GM18519 (cell line): ENCODE data around the gene CNPY1.
"Not testable (repeated sequence)": the region's sequence is repeated elsewhere in the genome, so short reads cannot be mapped to it uniquely, and the experiment has no call there.

Source experiments
- ATAC-seq: cut with Tn5 transposase; IDR thresholded peaks from one replicate; pipeline ENCODE4 v1.9.1; 2021; ENCODE audit warnings: mild to moderate bottlenecking, moderate library complexity; ENCODE audit not compliant: unreplicated experiment, low FRiP score

CNPY1 gene

GRCh38 chr7:155579565-155579964, 33.2 kb upstream of the CNPY1 start:
- no peak for ATAC-seq

DNA sequence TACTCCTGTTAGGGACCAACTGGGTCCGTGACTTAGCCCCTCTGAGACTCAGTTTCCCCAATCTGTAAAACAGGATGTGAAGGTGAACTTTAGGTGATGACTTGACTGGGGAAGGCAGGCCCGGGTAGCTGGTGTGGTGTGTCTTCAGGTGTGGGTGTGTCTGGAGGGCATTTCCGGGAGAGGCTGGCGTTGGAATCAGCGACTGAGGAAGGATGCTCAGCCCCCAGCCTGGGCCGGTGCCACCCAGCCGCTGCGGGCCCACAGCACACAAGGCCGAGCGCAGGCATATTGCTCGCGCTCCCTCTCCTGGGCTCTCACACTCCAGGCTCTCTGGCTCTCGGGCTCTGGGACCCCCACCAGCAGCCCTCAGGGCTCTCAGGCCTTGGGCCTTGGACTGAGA, 31.7 kb upstream of the CNPY1 start:
- no peak for ATAC-seq

- ATAC-seq, result no peak
Measured at GRCh38 chr7:155577509-155577905, 31.1 kb upstream of the CNPY1 start.

DNA sequence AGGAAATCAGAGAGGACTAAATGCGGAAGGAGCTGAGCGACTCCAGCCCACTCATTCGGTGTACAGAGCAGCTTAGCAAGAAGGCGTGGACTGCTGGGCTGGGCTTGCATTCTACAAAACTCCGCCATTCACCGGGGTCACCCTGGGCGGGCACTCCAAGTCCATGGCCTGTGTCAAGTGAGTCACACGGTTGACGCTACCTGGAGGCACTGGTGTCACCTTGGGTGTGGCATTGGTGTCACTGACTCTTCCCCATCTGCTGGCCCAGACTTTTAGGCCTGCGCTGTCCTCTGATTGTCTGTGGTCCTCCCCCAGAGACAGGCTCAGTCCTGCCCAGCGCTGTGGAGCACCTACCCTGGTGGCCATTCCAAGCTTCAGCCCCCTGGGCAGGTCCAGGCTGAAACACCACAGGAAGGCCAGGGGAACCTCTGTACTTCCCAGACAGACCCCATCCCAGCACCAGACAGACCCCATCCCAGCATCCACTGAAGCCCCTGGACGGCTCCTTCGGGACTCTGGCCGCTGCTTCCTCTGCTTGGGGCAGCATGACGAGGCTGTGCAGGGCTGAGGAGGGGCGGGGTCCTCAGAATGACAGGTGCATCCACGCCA, 30.6 kb upstream of the CNPY1 start:
- ATAC-seq, result no peak

- no peak for ATAC-seq
Measured at GRCh38 chr7:155576416-155576815, 30.1 kb upstream of the CNPY1 start.

DNA sequence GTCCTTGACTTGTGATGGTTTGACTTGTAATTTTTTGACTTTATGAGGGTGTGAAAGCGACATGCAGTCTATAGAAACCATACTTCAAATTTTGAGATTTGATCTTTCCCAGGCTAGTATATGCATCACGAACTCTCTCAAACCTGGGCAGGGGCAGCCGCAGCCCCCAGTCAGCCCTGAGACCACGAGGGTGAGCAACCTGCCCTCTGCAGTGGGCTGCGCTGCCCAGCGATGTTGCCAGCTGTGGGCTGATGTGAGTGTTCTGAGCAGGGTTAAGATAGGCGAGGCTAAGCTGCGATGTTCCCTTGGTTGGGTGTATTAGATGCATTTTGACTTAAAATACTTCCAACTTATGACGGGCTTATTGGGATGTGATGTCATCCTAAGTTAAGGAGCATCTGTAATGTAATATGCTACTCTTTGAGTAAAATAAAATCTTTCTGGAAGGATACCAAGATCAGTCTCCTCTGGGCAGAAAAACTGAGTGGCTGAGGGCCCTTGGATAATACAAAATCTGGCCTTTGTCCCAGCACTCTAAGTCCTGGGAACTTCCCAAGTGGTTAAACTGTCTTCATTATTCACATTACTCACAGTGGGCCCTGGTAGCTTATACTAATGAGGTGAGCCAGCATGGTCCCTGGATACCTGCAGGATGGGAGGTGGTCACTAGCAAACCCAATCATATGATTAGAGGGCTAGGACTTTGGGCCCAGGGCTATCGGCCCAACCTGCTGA, 28.4 kb upstream of the CNPY1 start:
- no peak for ATAC-seq

GRCh38 chr7:155571581-155572345, 25.4 kb upstream of the CNPY1 start:
- no peak for ATAC-seq

DNA sequence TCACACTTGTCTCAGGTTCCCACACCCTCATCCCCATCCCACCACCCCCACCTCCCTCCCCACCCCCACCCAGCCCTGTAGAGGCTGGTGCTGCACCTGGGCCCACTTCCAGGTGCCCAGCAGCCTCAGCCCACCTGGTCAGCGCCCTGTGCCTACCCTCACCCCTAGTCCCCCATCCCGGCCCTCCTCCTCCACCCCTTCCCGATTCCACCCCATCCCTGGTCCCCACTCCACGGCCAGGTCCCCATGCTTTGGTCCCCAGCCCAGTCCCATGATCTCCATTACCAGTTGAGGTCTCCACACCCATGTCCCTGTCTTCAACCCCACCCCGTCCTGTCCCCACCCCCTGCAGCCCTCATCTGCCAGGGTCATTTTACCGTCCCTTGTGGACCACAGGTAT, 24.6 kb upstream of the CNPY1 start:
- no peak for ATAC-seq

DNA sequence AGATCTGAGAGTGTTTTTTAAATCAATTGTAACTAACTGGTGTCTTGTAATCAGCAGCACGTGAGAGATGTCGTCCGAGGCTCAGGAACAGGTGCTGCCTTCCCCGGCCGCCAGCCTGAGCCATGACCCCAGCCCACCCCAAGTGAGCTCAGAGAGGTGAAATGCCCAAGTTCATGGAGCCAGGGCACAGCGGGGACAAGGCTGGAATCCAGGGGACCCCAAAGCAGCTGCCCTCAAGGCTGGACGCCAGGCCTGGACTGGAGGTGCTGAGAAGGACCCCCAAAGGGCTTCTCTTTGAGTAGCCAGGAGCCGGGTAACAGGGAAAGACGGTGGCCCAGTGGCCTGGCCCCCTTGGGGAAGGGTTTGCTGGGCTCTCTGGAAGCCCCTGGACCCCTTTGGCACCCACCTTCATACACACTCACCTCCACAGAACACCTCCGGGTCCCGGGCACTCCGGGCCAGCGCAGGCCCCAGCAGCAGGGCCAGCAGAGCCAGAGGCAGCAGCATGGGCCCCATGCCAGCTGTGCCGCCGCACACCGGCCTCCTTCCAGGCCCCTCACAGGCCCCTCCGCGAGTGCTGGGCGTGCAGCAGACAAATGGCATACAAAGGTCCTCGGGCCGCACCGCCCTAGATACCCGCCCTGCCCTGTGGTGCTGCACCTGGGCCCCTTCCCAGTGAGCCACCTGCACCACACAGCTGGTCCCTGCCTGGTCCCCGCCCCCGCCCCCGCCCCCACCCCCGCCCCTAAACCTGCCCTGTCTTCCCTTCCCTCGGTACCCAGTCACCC, 24.0 kb upstream of the CNPY1 start:
- no peak for ATAC-seq

DNA sequence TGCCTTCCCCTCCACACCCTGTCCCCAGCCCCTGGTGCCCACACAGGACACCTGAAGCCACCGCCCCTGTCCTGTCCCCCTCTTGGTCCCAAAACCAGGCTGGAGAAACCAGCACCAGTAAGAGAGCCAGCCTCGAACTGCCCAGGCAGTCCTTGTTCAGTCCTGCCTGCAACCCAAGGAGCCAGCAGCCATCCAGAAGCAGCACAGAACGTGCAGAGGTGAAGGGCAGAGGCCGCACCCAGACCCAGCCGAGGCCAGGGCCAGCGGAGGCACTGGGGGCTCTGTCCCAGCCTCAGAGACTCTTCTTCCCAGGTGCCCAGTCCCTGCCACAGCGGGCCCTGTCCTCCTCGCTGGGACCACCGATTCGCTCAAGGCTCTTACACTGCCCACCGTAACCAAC, 23.3 kb upstream of the CNPY1 start:
- ATAC-seq, result no peak

DNA sequence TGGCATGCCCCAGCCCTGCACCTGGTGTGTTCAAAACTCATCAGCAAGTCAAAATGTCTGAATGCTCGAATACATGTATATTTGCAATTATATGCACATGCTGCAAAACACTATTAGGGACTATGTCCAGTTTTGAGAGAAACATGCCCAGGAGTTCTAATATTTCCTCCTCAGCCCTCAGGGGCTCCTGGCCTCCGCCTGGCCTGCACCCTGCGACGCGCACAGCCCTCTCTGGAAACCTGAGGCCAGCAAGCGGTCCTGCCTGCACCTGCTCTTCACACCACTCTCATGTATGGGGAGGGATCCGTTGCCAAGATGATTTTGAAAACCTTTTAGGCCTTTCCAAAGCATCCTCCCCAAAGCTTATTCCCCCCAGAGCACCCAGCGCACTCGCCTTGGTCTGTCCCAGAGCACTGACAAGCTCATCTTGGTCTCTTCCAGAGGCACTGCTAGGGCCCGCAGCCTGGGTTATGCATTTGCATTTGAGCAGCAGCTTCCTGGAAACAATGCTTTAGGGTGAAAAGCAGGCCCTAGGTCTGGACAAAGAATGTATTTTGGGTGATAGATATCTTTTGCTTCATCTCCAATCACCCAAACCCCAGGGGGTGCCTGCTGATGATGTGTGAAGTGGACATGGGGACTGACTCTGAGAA, 22.6 kb upstream of the CNPY1 start:
- ATAC-seq, result no peak

- ATAC-seq, result no peak
Measured at GRCh38 chr7:155568333-155568660, 21.9 kb upstream of the CNPY1 start.

DNA sequence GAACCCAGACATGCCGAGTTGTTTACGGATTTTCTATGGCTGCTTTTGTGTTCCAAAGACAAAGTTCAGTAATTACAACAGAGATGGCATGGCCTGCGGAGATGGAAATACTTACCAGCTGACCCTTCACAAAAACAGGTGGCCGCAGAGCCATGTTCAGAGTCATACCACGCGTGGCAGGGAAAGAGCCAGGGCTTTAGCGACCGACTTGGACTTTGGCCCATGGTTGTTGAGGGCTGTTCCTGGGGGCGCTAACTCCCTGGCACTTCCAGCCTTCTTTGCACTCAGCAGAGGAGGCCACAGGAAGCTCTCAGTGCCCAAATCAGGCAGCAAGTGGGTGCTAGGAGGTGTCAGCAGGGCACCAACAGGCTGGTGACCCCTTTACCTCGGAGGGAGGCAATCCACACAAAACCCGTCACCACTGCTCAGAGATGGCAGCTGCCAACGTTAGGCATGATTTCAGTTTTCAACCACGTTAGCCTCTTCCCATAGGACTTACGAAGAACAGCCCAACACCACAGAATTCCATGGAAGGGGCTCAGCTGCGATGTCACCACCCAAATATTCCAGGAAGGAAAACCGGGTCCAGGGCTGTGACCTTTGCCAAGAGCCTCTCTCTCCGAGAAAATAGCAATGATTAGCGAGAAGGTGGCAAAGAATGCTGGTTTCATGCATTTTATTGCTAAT, 21.4 kb upstream of the CNPY1 start:
- ATAC-seq, result no peak

DNA sequence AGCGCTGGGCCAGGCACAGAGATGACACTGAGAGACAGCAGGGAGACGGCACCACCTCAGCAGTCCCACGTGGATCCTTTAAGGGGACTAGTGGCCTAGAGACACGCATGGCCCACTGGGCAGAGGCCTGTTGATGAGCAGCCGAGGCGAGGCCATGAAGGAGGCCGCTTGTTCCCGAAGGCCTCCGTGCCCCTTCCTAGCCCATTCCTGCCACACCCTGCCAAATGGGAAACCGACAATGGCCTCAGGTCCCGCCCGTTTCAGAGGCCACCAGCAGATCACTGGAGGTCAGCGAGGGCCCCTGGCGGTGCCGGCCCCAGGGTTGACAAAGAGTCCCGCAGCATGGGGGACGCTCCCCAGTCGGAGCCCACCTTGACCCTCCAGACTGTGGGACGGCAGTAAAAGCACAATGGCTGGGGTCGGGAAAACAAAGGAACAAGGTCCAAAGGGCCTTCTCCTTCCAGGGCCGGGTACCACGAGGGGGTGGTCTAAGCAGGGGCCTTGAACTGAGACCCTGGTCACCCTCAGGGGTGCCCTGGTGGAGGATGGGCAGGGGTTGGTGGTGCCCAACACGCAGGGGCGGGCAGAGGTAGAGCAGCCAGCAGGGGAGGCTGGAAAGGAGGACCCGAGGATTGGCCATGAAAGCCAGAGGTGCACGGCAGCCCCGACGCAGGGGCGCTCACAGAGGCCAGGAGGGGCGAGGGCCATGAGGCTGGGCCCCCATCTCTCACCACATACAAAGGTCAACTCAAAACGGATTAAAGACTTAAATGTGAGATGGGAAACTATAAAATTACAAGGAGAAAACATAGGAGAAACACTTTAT, 19.9 kb upstream of the CNPY1 start:
- no peak for ATAC-seq

GRCh38 chr7:155565596-155565995, 19.2 kb upstream of the CNPY1 start:
- ATAC-seq, result no peak

- ATAC-seq, result not testable (repeated sequence)
Measured at GRCh38 chr7:155562976-155563375, 16.6 kb upstream of the CNPY1 start.

DNA sequence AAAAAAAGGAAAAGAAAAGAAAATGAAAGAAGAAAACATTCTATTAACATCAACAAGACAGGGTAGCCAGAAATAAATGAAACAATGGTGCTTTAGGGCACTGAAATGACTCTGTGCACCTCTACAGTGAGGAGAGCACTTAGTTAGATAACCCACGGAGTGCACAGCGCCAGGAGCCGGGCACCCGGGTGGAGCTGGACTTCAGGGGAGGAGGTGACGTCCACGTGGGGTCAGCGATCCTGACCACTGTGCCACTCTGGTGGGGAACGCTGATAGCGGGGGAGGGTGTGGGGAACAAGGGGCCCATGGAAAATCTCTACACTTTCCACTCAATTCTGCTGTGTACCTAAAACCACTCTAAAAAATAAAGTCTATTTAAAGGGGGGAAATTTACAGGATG, 15.7 kb upstream of the CNPY1 start:
- no peak for ATAC-seq

GRCh38 chr7:155560982-155561686, 14.8 kb upstream of the CNPY1 start:
- ATAC-seq, result no peak
